Spinal cord (tissue), 10 donors: ENCODE measurements around the gene TNIK. TPM values are rescaled to one million over a fixed set of nuclear protein-coding genes. Genes with fewer than 3 reads are reported as not detected.
A peak's percentile ranks its signal among the peaks of the same experiment; 100 is the strongest.

Source experiments
- DNase-seq, 6 donors: peaks; one replicate each; pipeline versions ENCODE4 v3.0.0 to v3.0.0-alpha.2; 2013 to 2015; ENCODE audit warnings: low spot score in 6 of 6, low read depth in 4 of 6
- H3K27ac ChIP-seq: one replicate; pipeline ENCODE4 v1.5.1; 2013; ENCODE audit warnings: low read depth, low read length, control low read depth
- H3K27me3 ChIP-seq: one replicate; pipeline ENCODE4 v1.6.1; 2013; ENCODE audit warnings: low read length; ENCODE audit not compliant: control insufficient read depth, insufficient read depth
- H3K36me3 ChIP-seq: one replicate; pipeline ENCODE4 v1.6.1; 2013; ENCODE audit warnings: low read length; ENCODE audit not compliant: control insufficient read depth, insufficient read depth
- H3K4me1 ChIP-seq: one replicate; pipeline ENCODE4 v1.6.1; 2013; ENCODE audit warnings: low read length; ENCODE audit not compliant: control insufficient read depth, insufficient read depth
- H3K4me3 ChIP-seq: one replicate; pipeline ENCODE4 v1.5.1; 2013; ENCODE audit warnings: low read depth, low read length, control low read depth
- H3K9me3 ChIP-seq: one replicate; pipeline ENCODE4 v1.6.1; 2013; ENCODE audit warnings: low read length; ENCODE audit not compliant: control insufficient read depth, insufficient read depth
- WGBS: methylation state at CpG from one replicate; pipeline ENCODE4 v1.1.5; 2013; ENCODE audit warnings: missing lambda C conversion rate; ENCODE audit not compliant: insufficient coverage; 5-methylcytosine and 5-hydroxymethylcytosine counted together
- polyA plus RNA-seq, 2 donors: library from polyadenylated mRNA; unstranded; fragments of 120-200 nt; gene quantifications; one replicate each; pipeline ENCODE4 v1.2.1, GENCODE V29; 2013; ENCODE audit not compliant: insufficient read length in 2 of 2
- total RNA-seq, 2 donors: library from RNA; depleted of rRNA in 1 of 2; stranded (reverse); fragments of 120-200 nt in 1 of 2; fragments of >200 nt in 1 of 2; gene quantifications; one replicate each; pipeline versions ENCODE4 v1.2.3 to v1.2.4, GENCODE V29; 2013 to 2014
- donor health status: healthy.

The TNIK gene
- total and polyA plus RNA-seq, 4 donors, result 38.3 to 105 (median 88.5) TPM

- no peak overlapping the region for H3K4me3 ChIP-seq
- no peaks in the 10 kb centered on the region for H3K36me3 ChIP-seq
- no peaks in the 10 kb centered on the region for H3K4me1 ChIP-seq
- H3K9me3 ChIP-seq, result no peaks in the 10 kb centered on the region
- peak in 1 of 6 donors; percentile 75 for DNase-seq
- no CpG with 5 or more reads among the region's 7 CpGs for WGBS
- no peaks in the 10 kb centered on the region for H3K27me3 ChIP-seq
- peak overlapping the region; percentile 50 for H3K27ac ChIP-seq
Measured at GRCh38 chr3:171320750-171321558, 139.3 kb downstream of the TNIK start.

GRCh38 chr3:171317171-171317570 is 143.0 kb downstream of the TNIK start:
- H3K27me3 ChIP-seq, result no peaks in the 10 kb centered on the region
- peak overlapping the region; percentile 68 for H3K27ac ChIP-seq
- no peaks in the 10 kb centered on the region for H3K9me3 ChIP-seq
- peaks cover 3% of the 10 kb centered on the region for H3K4me1 ChIP-seq
- no CpG with 5 or more reads among the region's 2 CpGs for whole genome bisulfite sequencing
- DNase-seq, result peak in 2 of 6 donors; percentile 65 to 74
- H3K4me3 ChIP-seq, result no peak overlapping the region
- H3K36me3 ChIP-seq, result no peaks in the 10 kb centered on the region

DNA sequence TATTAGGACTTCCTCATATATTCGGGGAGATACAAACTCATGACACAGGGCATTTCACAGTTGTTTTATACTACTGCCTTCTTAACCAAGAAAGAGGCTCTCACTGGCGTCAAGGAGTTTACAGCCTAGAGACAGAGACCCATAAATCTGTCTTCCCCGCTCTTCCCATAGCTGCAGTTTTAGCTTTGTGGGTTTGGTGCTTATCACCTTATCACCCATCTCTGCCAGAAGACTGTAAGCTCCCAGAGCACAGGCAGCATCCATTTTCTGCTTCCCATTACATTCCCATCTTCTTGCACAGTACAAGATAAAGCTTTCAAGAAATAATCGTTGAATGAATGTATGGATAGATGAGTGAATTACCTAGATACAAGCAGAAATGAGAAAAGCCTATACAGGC is 144.3 kb downstream of the TNIK start:
- WGBS, result 80% methylated on average over 1 of the region's 4 CpGs
- Histone ChIP-seq H3K4me3 (no peak overlapping the region), H3K4me1 (peaks cover 6% of the 10 kb centered on the region), H3K9me3 (no peaks in the 10 kb centered on the region), H3K36me3 (no peaks in the 10 kb centered on the region), H3K27ac (peak overlapping the region; percentile 60), H3K27me3 (no peaks in the 10 kb centered on the region)
- DNase-seq, result no peak

DNA sequence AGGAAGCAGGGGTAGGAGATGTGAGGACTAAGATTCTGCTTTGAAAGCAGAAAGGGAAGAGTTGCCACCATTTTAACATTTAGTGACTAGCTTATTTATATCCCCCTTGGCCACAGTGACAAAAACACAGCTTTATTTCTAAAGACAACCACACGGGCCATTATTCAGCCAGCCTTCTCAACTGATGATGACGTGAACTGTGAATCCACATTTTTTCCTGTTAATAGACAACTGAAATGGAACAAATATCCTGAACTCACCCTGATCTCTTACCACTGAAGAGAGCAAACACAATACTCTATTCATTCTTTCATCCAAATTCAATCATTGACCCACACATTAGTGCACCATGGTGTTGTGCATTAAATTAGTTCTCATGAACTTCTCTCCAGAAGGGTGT is 145.1 kb downstream of the TNIK start:
- H3K27ac ChIP-seq, result peak overlapping the region; percentile 60
- DNase-seq, result peak in 1 of 6 donors; percentile 42
- WGBS, result 24% methylated on average over 2 of the region's 2 CpGs
- H3K4me1 ChIP-seq, result peaks cover 6% of the 10 kb centered on the region
- no peak overlapping the region for H3K4me3 ChIP-seq
- no peaks in the 10 kb centered on the region for H3K36me3 ChIP-seq
- no peaks in the 10 kb centered on the region for H3K27me3 ChIP-seq
- no peaks in the 10 kb centered on the region for H3K9me3 ChIP-seq

DNA sequence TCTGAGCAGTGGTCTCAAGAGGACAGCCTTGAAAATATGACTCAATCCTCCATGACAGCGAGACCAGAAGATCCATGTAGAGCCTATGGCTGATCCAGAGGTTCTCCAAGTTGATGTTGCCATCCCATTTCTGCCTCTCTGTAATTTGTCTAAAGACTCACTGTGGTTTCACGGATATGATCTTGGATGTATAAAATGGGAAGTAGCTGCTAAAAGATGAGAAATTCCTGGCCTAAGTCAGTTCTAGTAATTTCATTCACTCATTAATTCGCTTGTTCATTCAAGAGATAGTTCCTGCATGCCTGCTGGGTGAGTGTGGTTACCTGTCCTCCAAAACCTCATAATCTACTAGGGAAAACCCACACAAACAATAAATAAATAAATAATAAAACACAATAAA is 145.9 kb downstream of the TNIK start:
- H3K27ac ChIP-seq, result peak overlapping the region; percentile 60
- no peaks in the 10 kb centered on the region for H3K27me3 ChIP-seq
- H3K9me3 ChIP-seq, result no peaks in the 10 kb centered on the region
- no peak overlapping the region for H3K4me3 ChIP-seq
- DNase-seq, result no peak
- peaks cover 6% of the 10 kb centered on the region for H3K4me1 ChIP-seq
- H3K36me3 ChIP-seq, result no peaks in the 10 kb centered on the region
- WGBS, result 86% methylated on average over 1 of the region's 3 CpGs

GRCh38 chr3:171313702-171314101 is 146.5 kb downstream of the TNIK start:
- Histone ChIP-seq H3K36me3 (no peaks in the 10 kb centered on the region), H3K27me3 (no peaks in the 10 kb centered on the region), H3K27ac (peak overlapping the region; percentile 60), H3K4me1 (peaks cover 6% of the 10 kb centered on the region), H3K4me3 (no peak overlapping the region), H3K9me3 (no peaks in the 10 kb centered on the region)
- no peak for DNase-seq
- 80% methylated on average over 2 of the region's 7 CpGs for WGBS

GRCh38 chr3:171312741-171313140 is 147.5 kb downstream of the TNIK start:
- no peaks in the 10 kb centered on the region for H3K27me3 ChIP-seq
- H3K27ac ChIP-seq, result peak overlapping the region; percentile 3
- peaks cover 6% of the 10 kb centered on the region for H3K4me1 ChIP-seq
- H3K4me3 ChIP-seq, result no peak overlapping the region
- no peaks in the 10 kb centered on the region for H3K9me3 ChIP-seq
- DNase-seq, result peak in 1 of 6 donors; percentile 73
- H3K36me3 ChIP-seq, result no peaks in the 10 kb centered on the region
- WGBS, result 24% methylated on average over 6 of the region's 8 CpGs

DNA sequence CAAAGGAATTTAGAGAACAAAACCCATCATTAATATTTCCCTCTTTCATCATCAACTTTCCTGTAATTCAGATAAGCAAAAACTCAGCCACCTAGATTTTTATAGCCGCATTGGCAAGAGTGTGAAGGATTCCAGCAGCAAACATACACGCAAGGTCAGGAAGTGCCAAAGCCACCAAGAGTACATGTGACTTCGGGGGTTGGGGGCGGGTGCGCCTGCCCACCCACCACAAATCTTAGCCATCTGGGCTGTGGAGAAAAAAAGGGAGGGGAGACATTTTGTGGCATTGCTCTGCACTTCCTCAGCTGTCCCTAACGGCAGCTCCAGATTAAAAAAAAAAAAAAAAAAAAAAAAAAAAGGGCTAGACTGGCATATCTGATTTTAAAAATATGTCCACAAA is 148.4 kb downstream of the TNIK start:
- Histone ChIP-seq H3K36me3 (no peaks in the 10 kb centered on the region), H3K27me3 (no peaks in the 10 kb centered on the region), H3K4me1 (peaks cover 6% of the 10 kb centered on the region), H3K4me3 (no peak overlapping the region), H3K27ac (peak overlapping the region; percentile 5), H3K9me3 (no peaks in the 10 kb centered on the region)
- DNase-seq, result no peak
- no CpG with 5 or more reads among the region's 6 CpGs for WGBS

- Histone ChIP-seq H3K4me1 (peaks cover 6% of the 10 kb centered on the region), H3K27me3 (no peaks in the 10 kb centered on the region), H3K9me3 (no peaks in the 10 kb centered on the region), H3K4me3 (no peak overlapping the region), H3K27ac (no peak overlapping the region), H3K36me3 (no peaks in the 10 kb centered on the region)
- DNase-seq, result no peak
Measured at GRCh38 chr3:171309906-171310359, 150.3 kb downstream of the TNIK start.

- Histone ChIP-seq H3K36me3 (no peaks in the 10 kb centered on the region), H3K27ac (no peak overlapping the region), H3K27me3 (no peaks in the 10 kb centered on the region), H3K4me1 (peaks cover 3% of the 10 kb centered on the region), H3K9me3 (no peaks in the 10 kb centered on the region), H3K4me3 (no peak overlapping the region)
- WGBS, result no CpG with 5 or more reads among the region's 2 CpGs
- DNase-seq, result no peak
Measured at GRCh38 chr3:171307988-171308387, 152.2 kb downstream of the TNIK start.
